HG03571 (cell line): Measurements from ENCODE around the gene CIDEB.

Source experiments
- ATAC-seq: cut with Tn5 transposase; IDR thresholded peaks from one replicate; pipeline ENCODE4 v1.9.1; 2021; ENCODE audit not compliant: unreplicated experiment

The CIDEB gene

DNA sequence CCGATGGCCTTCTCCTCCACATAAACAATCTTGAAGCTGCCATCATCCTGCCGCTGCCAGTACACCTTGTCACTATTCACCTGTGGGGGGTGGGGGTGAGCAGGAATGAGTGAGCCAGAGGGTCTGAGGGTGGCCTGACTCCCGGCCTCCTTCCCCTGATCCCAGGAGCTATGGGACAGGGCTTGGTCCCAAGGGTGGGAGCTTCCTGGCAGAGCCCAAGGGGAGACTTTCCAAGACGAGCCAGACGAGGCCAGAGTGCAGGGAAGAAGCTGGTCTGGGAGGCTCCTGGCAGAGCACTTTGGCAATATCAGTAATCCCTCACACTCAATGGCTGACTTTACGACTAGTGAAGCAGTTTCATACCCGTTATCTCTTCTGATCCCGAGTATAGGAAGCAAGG, 52.3 kb downstream of the CIDEB start:
- no peak for ATAC-seq
